Renal cortex interstitium (tissue), 11 donors: Measurements from ENCODE around the gene MYO10. TPM values are rescaled to one million over a fixed set of nuclear protein-coding genes. Genes with fewer than 3 reads are reported as not detected.
"Not testable (repeated sequence)": the region's sequence is repeated elsewhere in the genome, so short reads cannot be mapped to it uniquely, and the experiment has no call there.

Experiments used
- DNase-seq, 11 donors: peaks; one replicate each; pipeline ENCODE4 v3.0.0-alpha.2; 2013; ENCODE audit warnings: low read depth in 9 of 11, low spot score in 4 of 11; ENCODE audit errors: extremely low read depth in 1 of 11
- polyA plus RNA-seq, 3 donors: library from polyadenylated mRNA; unstranded; fragments of 120-200 nt; gene quantifications; one replicate each; pipeline ENCODE4 v1.2.1, GENCODE V29; 2013; ENCODE audit not compliant: insufficient read length in 3 of 3

MYO10 gene
- polyA plus RNA-seq, 3 donors = 42.1 to 61.3 (median 45.7) TPM

DNA sequence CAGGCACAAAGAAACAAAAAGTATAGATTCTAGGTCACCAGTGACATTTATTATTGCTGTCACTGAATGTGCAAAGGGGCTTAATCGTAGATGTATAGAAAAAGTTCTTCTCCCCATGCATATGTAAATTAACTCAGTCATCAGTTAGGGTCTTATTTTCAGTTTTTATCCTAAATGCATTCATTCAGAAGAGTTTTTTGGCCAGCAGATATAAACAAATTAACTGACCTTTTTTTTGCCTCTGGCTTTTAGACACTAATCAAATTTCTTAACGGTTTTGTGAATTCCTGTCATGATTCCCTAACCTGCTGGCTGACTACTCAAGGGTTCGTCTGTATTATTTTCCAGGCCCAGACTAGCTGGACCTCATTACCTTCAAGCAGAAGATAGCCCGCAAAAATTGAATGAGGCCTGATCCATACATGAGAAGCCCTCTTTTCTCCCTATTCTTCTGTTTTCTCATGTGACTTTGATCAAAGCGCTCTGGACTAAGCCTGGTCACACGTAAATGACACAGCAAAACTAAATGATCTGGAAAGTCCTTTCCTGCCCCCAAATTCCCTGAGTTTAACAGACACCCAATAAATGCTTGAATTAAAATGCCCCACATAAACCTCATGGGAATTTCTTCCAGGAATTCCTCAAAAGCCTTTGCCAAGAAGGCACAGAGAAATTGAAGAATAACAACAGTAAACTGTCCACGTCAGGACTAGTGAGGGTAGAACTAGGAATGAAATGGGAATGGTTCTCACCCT is 83.7 kb downstream of the MYO10 start:
- no peak for DNase-seq

DNA sequence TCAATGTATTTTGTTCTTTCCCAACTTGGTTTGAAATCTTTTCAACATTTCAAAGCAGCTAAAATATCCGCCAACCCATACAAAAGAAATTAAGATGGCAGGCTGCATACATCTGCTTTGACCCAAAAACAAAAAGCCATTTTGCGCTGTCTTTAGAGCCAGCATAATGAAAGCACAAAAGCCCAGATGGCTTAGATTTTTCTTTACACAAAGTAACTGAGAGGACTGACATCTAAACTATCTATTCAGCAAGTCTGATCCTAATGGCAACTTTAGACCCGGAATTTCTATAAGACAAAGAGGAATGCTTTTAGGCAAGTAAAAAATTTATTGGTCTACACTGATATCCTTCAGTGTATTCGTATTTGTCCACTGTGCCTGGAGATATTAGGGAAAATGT is 86.3 kb downstream of the MYO10 start:
- no peak for DNase-seq

DNA sequence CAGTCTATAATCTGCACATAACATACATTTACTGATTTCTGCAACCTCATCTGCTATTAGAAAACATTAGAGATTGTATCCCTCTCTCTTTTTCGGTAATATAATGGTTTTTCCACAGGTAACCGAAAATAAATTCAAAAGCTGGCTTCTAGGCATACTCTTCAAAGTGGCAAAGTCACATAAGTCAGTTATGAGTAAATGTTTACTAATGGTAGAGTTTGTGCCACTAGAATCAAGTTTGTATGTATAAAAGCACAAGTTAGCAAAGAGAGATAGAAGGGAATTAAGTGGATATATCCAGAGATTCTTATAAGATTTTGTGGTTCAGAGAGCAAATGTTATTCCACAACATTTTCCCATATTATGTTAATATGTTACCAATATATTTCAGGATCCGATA is 86.9 kb downstream of the MYO10 start:
- DNase-seq = no peak

- DNase-seq = no peak
Observed at GRCh38 chr5:16844952-16845351, 91.1 kb downstream of the MYO10 start.

GRCh38 chr5:16842896-16843295 is 93.2 kb downstream of the MYO10 start:
- DNase-seq = no peak

- DNase-seq = no peak
Observed at GRCh38 chr5:16841416-16841815, 94.7 kb downstream of the MYO10 start.

- DNase-seq = no peak
Observed at GRCh38 chr5:16837305-16837704, 98.8 kb downstream of the MYO10 start.

GRCh38 chr5:16834029-16834428 is 102.1 kb downstream of the MYO10 start:
- DNase-seq = no peak

DNA sequence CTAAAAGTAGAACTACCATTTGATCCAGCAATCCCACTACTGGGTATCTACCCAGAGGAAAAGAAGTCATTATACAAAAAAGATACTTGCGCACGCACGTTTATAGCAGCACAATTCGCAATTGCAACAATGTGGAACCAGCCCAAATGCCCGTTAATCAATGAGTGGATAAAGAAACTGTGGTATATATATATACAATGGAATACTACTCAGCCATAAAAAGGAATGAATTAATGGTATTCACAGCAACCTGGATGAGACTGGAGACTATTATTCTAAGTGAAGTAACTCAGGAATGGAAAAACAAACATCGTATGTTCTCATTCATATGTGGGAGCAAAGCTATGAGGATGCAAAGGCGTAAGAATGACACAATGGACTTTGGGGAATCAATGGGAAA is 104.8 kb downstream of the MYO10 start:
- DNase-seq = not testable (repeated sequence)

GRCh38 chr5:16827755-16828154 is 108.3 kb downstream of the MYO10 start:
- DNase-seq = no peak

DNA sequence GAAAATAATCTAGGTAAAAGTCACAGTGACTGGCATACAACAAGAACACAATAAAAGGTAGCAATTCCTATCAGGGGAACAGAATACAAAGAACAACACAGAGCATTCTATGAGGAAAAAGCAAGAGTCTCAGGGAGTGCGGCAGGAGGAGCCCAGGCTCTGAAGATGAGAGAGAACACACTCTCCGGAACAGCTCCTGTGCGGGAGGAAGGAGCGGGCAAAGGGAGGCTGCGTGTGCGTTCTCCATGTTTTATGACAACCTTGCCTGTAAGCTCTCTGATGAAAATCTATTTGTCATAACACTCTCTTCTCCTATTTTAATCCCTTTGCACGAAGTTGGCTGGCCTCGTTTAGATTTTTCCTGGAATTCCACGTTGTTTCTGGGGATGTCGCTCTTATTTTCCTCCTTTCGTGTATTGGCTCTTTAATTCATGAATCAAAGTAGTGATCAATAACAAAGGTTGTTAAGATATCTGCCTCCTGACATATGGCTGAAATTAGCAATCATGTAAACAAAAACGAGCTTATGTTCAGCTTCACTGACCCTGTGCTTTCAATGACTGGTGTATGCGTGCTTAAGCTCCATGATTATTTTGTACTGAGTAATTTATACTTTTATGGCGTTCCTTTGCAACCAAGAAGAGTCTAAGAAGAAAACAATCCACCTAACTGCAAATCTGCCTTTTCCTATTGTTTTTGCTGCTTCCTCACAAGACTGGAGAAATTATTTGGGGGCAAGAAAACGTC is 109.5 kb downstream of the MYO10 start:
- no peak for DNase-seq

GRCh38 chr5:16819522-16820167 is 116.4 kb downstream of the MYO10 start:
- DNase-seq = no peak

DNA sequence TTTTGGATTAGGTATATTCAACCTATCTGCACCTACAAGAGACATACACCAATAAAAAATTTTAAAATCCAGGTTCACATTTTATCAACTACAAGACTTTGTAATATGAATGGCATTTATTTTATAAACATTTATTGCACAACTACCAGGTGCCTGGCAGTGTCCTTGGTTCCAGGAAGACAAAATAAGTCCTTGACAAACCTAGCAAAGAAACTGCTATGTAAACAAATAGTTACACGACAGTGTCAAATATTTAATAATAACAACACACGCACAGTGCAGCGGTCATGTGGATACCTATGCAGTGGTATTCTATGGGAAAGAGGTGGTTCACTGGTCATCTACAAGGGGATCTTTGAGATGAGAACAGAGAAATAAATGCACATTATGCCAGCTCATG is 120.7 kb downstream of the MYO10 start:
- DNase-seq = no peak

DNA sequence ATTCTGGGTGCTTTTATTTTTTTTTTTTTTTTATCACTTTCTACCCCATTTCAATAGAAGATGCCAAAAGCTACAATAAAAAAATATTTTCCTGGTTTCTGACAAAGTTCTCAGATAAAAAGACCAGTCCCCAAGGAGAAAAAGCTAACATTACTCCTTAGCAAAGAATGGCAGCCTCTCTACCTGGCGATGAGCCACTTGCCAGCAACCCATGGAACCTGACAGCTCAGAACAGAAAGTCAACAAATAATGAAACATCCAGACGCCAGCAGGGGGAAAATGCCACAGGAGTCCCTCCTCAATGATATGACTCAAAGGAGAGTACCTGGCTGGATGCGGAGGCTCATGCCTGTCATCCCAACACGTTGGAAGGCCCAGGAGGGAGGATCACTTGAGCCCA is 123.2 kb downstream of the MYO10 start:
- DNase-seq = no peak

DNA sequence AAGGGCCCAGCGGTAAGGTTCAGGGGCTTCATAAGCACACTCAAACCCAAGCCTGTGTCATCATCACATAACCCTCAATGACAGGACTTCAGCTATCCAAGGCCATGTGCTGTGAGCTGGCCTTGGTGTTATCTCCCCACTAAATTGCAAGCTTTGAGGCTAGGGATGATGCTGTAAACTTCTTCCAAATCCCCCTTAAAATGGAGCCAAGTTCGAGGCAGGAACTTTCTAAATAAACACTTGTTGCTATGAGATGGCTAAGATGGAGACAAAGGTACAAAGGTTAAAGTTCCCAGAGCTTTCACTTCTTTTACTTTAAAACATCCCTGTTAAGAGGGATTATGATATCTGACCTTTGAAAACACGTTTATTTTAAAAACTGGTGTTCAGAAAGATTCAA is 123.6 kb downstream of the MYO10 start:
- no peak for DNase-seq

DNA sequence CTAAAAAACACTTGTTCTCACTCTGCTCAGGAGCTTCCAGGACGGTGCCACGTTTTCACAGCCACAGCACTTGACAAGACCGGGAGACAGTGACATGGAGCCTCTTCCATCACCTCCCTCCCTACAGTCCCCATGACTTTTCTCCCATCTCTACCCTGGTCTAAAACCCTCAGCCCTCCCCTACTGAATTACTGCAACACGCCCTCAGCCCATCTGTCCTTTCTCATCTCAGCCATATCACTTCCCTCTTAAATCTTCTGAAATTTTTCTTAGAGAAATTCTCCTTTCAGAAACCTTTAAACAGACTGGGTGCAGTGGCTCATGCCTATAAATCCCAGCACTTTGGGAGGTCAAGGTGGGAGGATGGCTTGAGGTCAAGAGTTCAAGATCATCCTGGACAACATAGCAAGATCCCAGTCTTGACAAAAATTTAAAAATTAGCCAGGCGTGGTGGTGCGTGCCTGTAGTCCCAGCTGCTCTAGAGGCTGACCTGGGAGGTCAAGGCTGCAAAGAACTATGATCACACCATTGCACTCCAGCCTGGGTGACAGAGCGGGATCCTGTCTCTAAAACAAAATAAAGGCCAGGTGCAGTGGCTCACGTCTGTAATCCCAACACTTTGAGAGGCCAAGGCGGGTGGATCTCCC is 125.8 kb downstream of the MYO10 start:
- no peak for DNase-seq

- DNase-seq = no peak
Observed at GRCh38 chr5:16809395-16810207, 126.5 kb downstream of the MYO10 start.

GRCh38 chr5:16809010-16809394 is 127.1 kb downstream of the MYO10 start:
- DNase-seq = no peak

DNA sequence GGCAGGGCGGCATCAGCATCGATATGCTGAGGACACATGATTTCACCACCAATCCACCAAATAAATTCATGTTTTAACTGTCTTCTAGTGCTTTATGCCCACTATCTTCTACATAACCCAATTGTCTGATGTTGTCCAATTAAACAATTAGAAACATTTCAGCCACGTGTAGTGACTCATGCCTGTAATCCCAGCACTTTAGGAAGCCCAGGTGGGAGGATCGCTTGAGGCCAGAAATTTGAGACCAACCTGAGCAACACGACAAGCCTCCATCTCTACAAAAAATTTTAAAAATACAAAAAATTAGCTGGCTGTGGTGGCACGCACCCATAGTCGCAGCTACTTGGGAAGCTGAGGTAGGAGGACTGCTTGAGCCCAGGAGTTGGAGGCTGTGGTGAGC is 128.1 kb downstream of the MYO10 start:
- no peak for DNase-seq
